K562 (cell line): Measurements from ENCODE around the gene ADSS1. TPM values are rescaled to one million over a fixed set of nuclear protein-coding genes. Genes with fewer than 3 reads are reported as not detected.

ENCODE experiments used
- ARHGAP35 ChIP-seq: fragments of 450-650 bp; IDR thresholded peaks from 2 replicates; pipeline ENCODE4 v1.6.1; 2018; ENCODE audit not compliant: partially characterized antibody
- CREM ChIP-seq: IDR thresholded peaks from 2 replicates; pipeline ENCODE4 v1.6.1; 2014; ENCODE audit warnings: antibody characterized with exemption, low read depth
- ETS2 ChIP-seq: IDR thresholded peaks from 2 replicates; pipeline ENCODE4 v1.6.1; 2016; ENCODE audit warnings: borderline replicate concordance, missing genetic modification characterization, mild to moderate bottlenecking, moderate library complexity, missing compliant biosample characterization; ENCODE audit not compliant: poor library complexity, severe bottlenecking
- FOXK2 ChIP-seq, 2 experiments: fragments of 450-650 bp; IDR thresholded peaks in 1 of 2; conservative IDR thresholded peaks in 1 of 2; 2 replicates each; pipeline ENCODE4 v1.6.1; 2016; ENCODE audit warnings: low read depth in 2 of 2, mild to moderate bottlenecking in 1 of 2
- FUS ChIP-seq: fragments of 200-400 bp; formaldehyde crosslinking; optimal IDR thresholded peaks from 2 replicates; pipeline ENCODE3; 2017; ENCODE audit warnings: low read depth, low read length
- ILK ChIP-seq: fragments of 450-650 bp; IDR thresholded peaks from 2 replicates; pipeline ENCODE4 v1.6.1; 2016; ENCODE audit warnings: missing genetic modification characterization, low read depth, mild to moderate bottlenecking, missing compliant biosample characterization, moderate library complexity, borderline replicate concordance
- KAT8 ChIP-seq: fragments of 450-650 bp; IDR thresholded peaks from 2 replicates; pipeline ENCODE4 v1.6.1; 2016; ENCODE audit warnings: low read depth, mild to moderate bottlenecking
- MAZ ChIP-seq, 2 experiments: fragments of 450-650 bp in 1 of 2; sonication (generic) in 1 of 2; formaldehyde crosslinking; IDR thresholded peaks in 1 of 2; conservative IDR thresholded peaks in 1 of 2; 2 replicates each; pipeline versions ENCODE4 v1.4.0 to v1.5.0; 2020; ENCODE audit warnings: mild to moderate bottlenecking in 1 of 2, missing genetic modification reagents in 1 of 2
- MEF2A ChIP-seq: IDR thresholded peaks from 2 replicates; pipeline ENCODE4 v1.6.1; 2011; ENCODE audit warnings: low read depth, mild to moderate bottlenecking, low read length, moderate library complexity; ENCODE audit not compliant: control insufficient read depth
- MIER1 ChIP-seq: fragments of 450-650 bp; IDR thresholded peaks from 2 replicates; pipeline ENCODE4 v1.6.1; 2016; ENCODE audit warnings: antibody characterized with exemption, mild to moderate bottlenecking, low read depth
- NBN ChIP-seq: fragments of 450-650 bp; IDR thresholded peaks from 2 replicates; pipeline ENCODE4 v1.6.1; 2016; ENCODE audit warnings: low read depth, mild to moderate bottlenecking
- NKRF ChIP-seq: fragments of 450-650 bp; IDR thresholded peaks from 2 replicates; pipeline ENCODE4 v1.6.1; 2016; ENCODE audit warnings: borderline replicate concordance
- RUNX1 ChIP-seq: sonication (generic); IDR thresholded peaks from 2 replicates; pipeline ENCODE4 v1.6.1; 2016; ENCODE audit warnings: antibody characterized with exemption, low read depth
- SAP30 ChIP-seq: fragments of 200-600 bp; sonication (generic); IDR thresholded peaks from 2 replicates; pipeline ENCODE4 v1.6.1; 2012; ENCODE audit warnings: borderline replicate concordance, low read depth, mild to moderate bottlenecking, moderate library complexity, low read length, control low read depth, inconsistent platforms; ENCODE audit not compliant: insufficient read depth, poor library complexity, severe bottlenecking
- SMARCB1 ChIP-seq: IDR thresholded peaks from 2 replicates; pipeline ENCODE4 v1.6.1; 2011; ENCODE audit warnings: improper control_type of control experiment, low read depth; ENCODE audit not compliant: insufficient read length
- SRF ChIP-seq, 2 experiments: fragments of 250-450, 450-650 bp in 1 of 2; sonication (Bioruptor Pico) in 1 of 2; sonication (generic) in 1 of 2; formaldehyde crosslinking; IDR thresholded peaks; 2 replicates each; pipeline versions ENCODE4 v1.5.0 to v1.5.1; 2020 to 2022; ENCODE audit warnings: mild to moderate bottlenecking in 1 of 2, missing genetic modification reagents in 1 of 2
- TGIF2 ChIP-seq: sonication (generic); formaldehyde crosslinking; IDR thresholded peaks from 2 replicates; pipeline ENCODE4 v1.8.1; 2022; ENCODE audit warnings: mild to moderate bottlenecking, missing genetic modification reagents, moderate library complexity
- ZBTB26 ChIP-seq: fragments of 450-650 bp; formaldehyde crosslinking; IDR thresholded peaks from 2 replicates; pipeline ENCODE4 v1.4.0; 2022; ENCODE audit warnings: missing genetic modification characterization
- ZNF146 ChIP-seq: IDR thresholded peaks from one replicate; pipeline ENCODE4 v1.6.1; 2018; ENCODE audit warnings: missing compliant biosample characterization; ENCODE audit not compliant: unreplicated experiment
- ZNF224 ChIP-seq: sonication (generic); formaldehyde crosslinking; IDR thresholded peaks from 2 replicates; pipeline ENCODE4 v1.8.0; 2022; ENCODE audit warnings: mild to moderate bottlenecking, missing genetic modification reagents
- ZNF232 ChIP-seq: sonication (generic); formaldehyde crosslinking; IDR thresholded peaks from 2 replicates; pipeline ENCODE4 v1.8.0; 2022; ENCODE audit warnings: mild to moderate bottlenecking, missing genetic modification reagents
- ZNF655 ChIP-seq: fragments of 250-450 bp; sonication (Bioruptor Pico); IDR thresholded peaks from 2 replicates; pipeline ENCODE4 v1.5.0; 2021
- ZNF764 ChIP-seq: fragments of 250-450 bp; sonication (Bioruptor Pico); IDR thresholded peaks from 2 replicates; pipeline ENCODE4 v1.4.0; 2020; ENCODE audit warnings: low read depth, mild to moderate bottlenecking, moderate library complexity
- polyA plus RNA-seq, 8 experiments: library from polyadenylated mRNA; depleted of rRNA in 4 of 8; stranded (reverse) in 5 of 8; unstranded in 3 of 8; fragments of >200 nt; fragmentation: Nextera tagmentation in 2 of 8; fragmentation: Illumina TruSeq in 1 of 8; extraction: Ambion mirVana in 2 of 8; extraction: Trizol in 1 of 8; gene quantifications; 2 replicates each; pipeline versions ENCODE4 v1.2.1 to v1.2.3, GENCODE V29; 2011 to 2014; ENCODE audit warnings: inconsistent platforms in 1 of 8, missing spikeins in 1 of 8
- total RNA-seq, 7 experiments: library from RNA; depleted of rRNA in 6 of 7; stranded (reverse); fragments of >200 nt in 6 of 7; fragmentation: Illumina TruSeq in 2 of 7; extraction: Trizol in 2 of 7; gene quantifications; 2 replicates each; pipeline versions ENCODE4 v1.2.1 to v1.2.3, GENCODE V29; 2011 to 2021; ENCODE audit warnings: low replicate concordance in 1 of 7

ADSS1 gene
- total and polyA plus RNA-seq, 9 of the 15 experiments (the other 6 are each of a cell fraction or from before 2014, with no cell fraction given): 0.53 to 5.9 (median 3.9) TPM

- peak in 1 of 2 experiments; percentile 47; a peak in 1 of 4 replicates for TF ChIP-seq FOXK2 (conservative IDR thresholded peaks at IDR 0.05 in 1 of 2, IDR thresholded peaks at IDR 0.05 in 1 of 2; ENCODE audit: low read depth in 2 of 2)
- TF ChIP-seq MIER1: no peak
- no peak for TF ChIP-seq ZNF232 (CRISPR knock-in tag)
- no peak for TF ChIP-seq KAT8
- no peak for TF ChIP-seq SAP30
- peak; percentile 87 for TF ChIP-seq CREM
- TF ChIP-seq ZNF224 (CRISPR knock-in tag): no peak
- no peak for TF ChIP-seq ZNF764 (CRISPR knock-in tag)
- peak; percentile 62; the same call in 1 of the 2 replicates for TF ChIP-seq RUNX1
- TF ChIP-seq ZNF655: no peak
- no peak for TF ChIP-seq ETS2
- no peak for TF ChIP-seq TGIF2
- TF ChIP-seq FUS: no peak
- peak; percentile 56 to 85; a peak in 3 of 4 replicates for TF ChIP-seq MAZ (CRISPR knock-in tag; conservative IDR thresholded peaks at IDR 0.05 in 1 of 2, IDR thresholded peaks at IDR 0.05 in 1 of 2)
- no peak for TF ChIP-seq NBN
- TF ChIP-seq MEF2A: no peak
- TF ChIP-seq SRF (CRISPR knock-in tag; IDR thresholded peaks at IDR 0.05): no peak
- TF ChIP-seq ZNF146: no peak
- no peak for TF ChIP-seq ZBTB26 (CRISPR knock-in tag)
- TF ChIP-seq NKRF: no peak
- no peak for TF ChIP-seq SMARCB1
- no peak for TF ChIP-seq ILK (tag)
- no peak for TF ChIP-seq ARHGAP35
These were observed 23.2 kb upstream of the ADSS1 start (continued) for GRCh38 chr14:104700747-104701217.
